Mammary epithelial cell (primary cell): Measurements from ENCODE around the gene SERPINB5.

Experiments
- EZH2 ChIP-seq: IDR thresholded peaks from 2 replicates; pipeline ENCODE4 v1.6.1; 2012; ENCODE audit warnings: low read length, inconsistent platforms, borderline replicate concordance
- TF ChIP-seq, protein P1 (sequence below), 2 donors: IDR thresholded peaks in 1 of 2; conservative IDR thresholded peaks in 1 of 2; 2 replicates each; pipeline ENCODE4 v1.5.1; 2011 to 2012; ENCODE audit warnings: inconsistent platforms in 2 of 2, low read length in 2 of 2, mild to moderate bottlenecking in 2 of 2, control low read depth in 1 of 2, low read depth in 1 of 2; ENCODE audit not compliant: insufficient read depth in 1 of 2; ENCODE audit errors: extremely low read depth in 1 of 2

DNA sequence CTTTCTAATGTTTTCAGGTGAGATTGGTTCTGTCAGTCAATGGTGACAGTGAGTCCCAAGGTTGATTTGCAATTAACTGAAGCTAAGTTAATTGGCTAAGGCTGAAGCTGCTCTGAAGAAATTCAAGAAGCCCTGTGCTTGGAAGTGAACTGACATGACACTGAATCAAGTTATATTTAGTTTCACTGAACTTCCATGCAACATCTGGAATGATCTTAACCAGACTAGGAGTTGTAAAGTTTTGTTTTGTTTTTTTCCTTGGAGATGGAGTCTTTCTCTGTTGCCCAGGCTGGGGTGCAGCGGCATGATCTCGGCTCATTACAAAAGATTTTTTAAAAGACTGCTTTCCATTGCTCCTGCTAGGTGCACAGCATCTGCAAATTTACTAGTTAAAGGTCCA, 11.4 kb downstream of the SERPINB5 start:
- TF ChIP-seq, protein P1, sequence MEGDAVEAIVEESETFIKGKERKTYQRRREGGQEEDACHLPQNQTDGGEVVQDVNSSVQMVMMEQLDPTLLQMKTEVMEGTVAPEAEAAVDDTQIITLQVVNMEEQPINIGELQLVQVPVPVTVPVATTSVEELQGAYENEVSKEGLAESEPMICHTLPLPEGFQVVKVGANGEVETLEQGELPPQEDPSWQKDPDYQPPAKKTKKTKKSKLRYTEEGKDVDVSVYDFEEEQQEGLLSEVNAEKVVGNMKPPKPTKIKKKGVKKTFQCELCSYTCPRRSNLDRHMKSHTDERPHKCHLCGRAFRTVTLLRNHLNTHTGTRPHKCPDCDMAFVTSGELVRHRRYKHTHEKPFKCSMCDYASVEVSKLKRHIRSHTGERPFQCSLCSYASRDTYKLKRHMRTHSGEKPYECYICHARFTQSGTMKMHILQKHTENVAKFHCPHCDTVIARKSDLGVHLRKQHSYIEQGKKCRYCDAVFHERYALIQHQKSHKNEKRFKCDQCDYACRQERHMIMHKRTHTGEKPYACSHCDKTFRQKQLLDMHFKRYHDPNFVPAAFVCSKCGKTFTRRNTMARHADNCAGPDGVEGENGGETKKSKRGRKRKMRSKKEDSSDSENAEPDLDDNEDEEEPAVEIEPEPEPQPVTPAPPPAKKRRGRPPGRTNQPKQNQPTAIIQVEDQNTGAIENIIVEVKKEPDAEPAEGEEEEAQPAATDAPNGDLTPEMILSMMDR (conservative IDR thresholded peaks at IDR 0.05 in 1 of 2, IDR thresholded peaks at IDR 0.05 in 1 of 2; ENCODE audit: extremely low read depth in 1 of 2, insufficient read depth in 1 of 2, low read depth in 1 of 2, low read length in 2 of 2): no peak
- no peak for TF ChIP-seq EZH2
